HEK293T (cell line): ENCODE data around the gene EGFL8.

Experiments used
- CTCF ChIA-PET: fragments of 350-600 bp; formaldehyde crosslinking; extraction: SDS; loops from one replicate; lab custom pipeline; 2021; ENCODE audit warnings: antibody characterized with exemption, inconsistent platforms; lab: Yijun Ruan, JAX
- POLR2A ChIA-PET: fragments of 350-600 bp; formaldehyde crosslinking; extraction: SDS; loops from one replicate; lab custom pipeline; 2020; ENCODE audit warnings: antibody characterized with exemption, inconsistent platforms; lab: Yijun Ruan, JAX
- DNase-seq: peaks from one replicate; pipeline ENCODE4 v3.0.0; 2012; ENCODE audit warnings: mixed read lengths; ENCODE audit errors: extremely low spot score
- ARNT ChIP-seq: fragments of 450-650 bp; IDR thresholded peaks from 2 replicates; pipeline ENCODE4 v1.6.1; 2017; ENCODE audit warnings: mild to moderate bottlenecking
- BHLHE40 ChIP-seq: fragments of 450-650 bp; IDR thresholded peaks from 2 replicates; pipeline ENCODE4 v1.6.1; 2016; ENCODE audit warnings: mild to moderate bottlenecking, moderate library complexity, borderline replicate concordance
- CTBP1 ChIP-seq: fragments of 450-650 bp; IDR thresholded peaks from 2 replicates; pipeline ENCODE4 v1.6.1; 2016; ENCODE audit warnings: borderline replicate concordance
- ELF4 ChIP-seq: fragments of 450-650 bp; IDR thresholded peaks from 2 replicates; pipeline ENCODE4 v1.6.1; 2017; ENCODE audit warnings: antibody characterized with exemption
- FOXA1 ChIP-seq: fragments of 450-650 bp; IDR thresholded peaks from 2 replicates; pipeline ENCODE4 v1.6.1; 2016; ENCODE audit warnings: mild to moderate bottlenecking
- FOXK2 ChIP-seq: fragments of 450-650 bp; IDR thresholded peaks from 2 replicates; pipeline ENCODE4 v1.6.1; 2016; ENCODE audit warnings: mild to moderate bottlenecking
- FOXM1 ChIP-seq: fragments of 450-650 bp; IDR thresholded peaks from 2 replicates; pipeline ENCODE4 v1.6.1; 2017; ENCODE audit warnings: mild to moderate bottlenecking, borderline replicate concordance
- HDGF ChIP-seq: fragments of 450-650 bp; IDR thresholded peaks from 2 replicates; pipeline ENCODE4 v1.6.1; 2017; ENCODE audit warnings: antibody characterized with exemption, borderline replicate concordance
- L3MBTL2 ChIP-seq: fragments of 450-650 bp; conservative IDR thresholded peaks from 2 replicates; pipeline ENCODE4 v1.6.1; 2016; ENCODE audit warnings: mild to moderate bottlenecking
- LEF1 ChIP-seq: fragments of 450-650 bp; IDR thresholded peaks from 2 replicates; pipeline ENCODE4 v1.6.1; 2017; ENCODE audit warnings: mild to moderate bottlenecking, borderline replicate concordance
- NFRKB ChIP-seq: fragments of 450-650 bp; IDR thresholded peaks from 2 replicates; pipeline ENCODE4 v1.6.1; 2016; ENCODE audit warnings: mild to moderate bottlenecking, moderate library complexity
- PKNOX1 ChIP-seq: fragments of 450-650 bp; IDR thresholded peaks from 2 replicates; pipeline ENCODE4 v1.6.1; 2016
- SP1 ChIP-seq: fragments of 450-650 bp; IDR thresholded peaks from 2 replicates; pipeline ENCODE4 v1.6.1; 2017
- SUZ12 ChIP-seq: fragments of 450-650 bp; IDR thresholded peaks from 2 replicates; pipeline ENCODE4 v1.6.1; 2016; ENCODE audit warnings: mild to moderate bottlenecking
- TARDBP ChIP-seq: fragments of 450-650 bp; IDR thresholded peaks from 2 replicates; pipeline ENCODE4 v1.6.1; 2016
- ZNF384 ChIP-seq: fragments of 450-650 bp; IDR thresholded peaks from 2 replicates; pipeline ENCODE4 v1.6.1; 2016

EGFL8 gene

GRCh38 chr6:32188381-32189068 is 24.1 kb downstream of the EGFL8 start:
- ChIA-PET POLR2A (interaction anchor here (11.7 kb wide), 1 partner anchor 10 kb away, joined by 153 read pairs; the partner anchor contains the start of genes AGPAT1 and RNF5), CTCF (interaction anchor here (0.6 kb wide), 1 partner anchor 90 kb away, joined by 4 read pairs; no protein-coding TSS in a partner anchor)
- no peak for TF ChIP-seq FOXA1
- no peak for TF ChIP-seq NFRKB
- TF ChIP-seq CTBP1: no peak
- no peak for TF ChIP-seq FOXM1
- TF ChIP-seq ELF4: no peak
- no peak for TF ChIP-seq LEF1
- TF ChIP-seq BHLHE40: no peak
- TF ChIP-seq HDGF: no peak
- DNase-seq: no peak

GRCh38 chr6:32189069-32189741 is 24.8 kb downstream of the EGFL8 start:
- POLR2A ChIA-PET: interaction anchor here (11.7 kb wide), 1 partner anchor 11 kb away, joined by 153 read pairs; the partner anchor contains the start of genes AGPAT1 and RNF5
- CTCF ChIA-PET: interaction anchor here (0.6 kb wide), 1 partner anchor 91 kb away, joined by 4 read pairs; no protein-coding TSS in a partner anchor
- DNase-seq: no peak
- no peak for TF ChIP-seq CTBP1
- TF ChIP-seq FOXM1: 0 out of 2 replicates have a peak, but pooled peaks have one; percentile 45

GRCh38 chr6:32189742-32190053 is 25.3 kb downstream of the EGFL8 start:
- ChIA-PET POLR2A (interaction anchor here (1.0 to 11.7 kb wide), 3 partner anchors 12 to 61 kb away, joined by 3 to 153 read pairs (median 9); partner anchors contain the start of genes AGPAT1, ATF6B and RNF5), CTCF (no interaction called here)
- no peak for TF ChIP-seq ARNT
- no peak for TF ChIP-seq TARDBP
- no peak for TF ChIP-seq SP1
- TF ChIP-seq HDGF: no peak
- no peak; the same call in 1 of the 2 replicates for TF ChIP-seq FOXM1
- TF ChIP-seq LEF1: no peak
- no peak for TF ChIP-seq FOXA1
- no peak for TF ChIP-seq L3MBTL2
- no peak for DNase-seq

DNA sequence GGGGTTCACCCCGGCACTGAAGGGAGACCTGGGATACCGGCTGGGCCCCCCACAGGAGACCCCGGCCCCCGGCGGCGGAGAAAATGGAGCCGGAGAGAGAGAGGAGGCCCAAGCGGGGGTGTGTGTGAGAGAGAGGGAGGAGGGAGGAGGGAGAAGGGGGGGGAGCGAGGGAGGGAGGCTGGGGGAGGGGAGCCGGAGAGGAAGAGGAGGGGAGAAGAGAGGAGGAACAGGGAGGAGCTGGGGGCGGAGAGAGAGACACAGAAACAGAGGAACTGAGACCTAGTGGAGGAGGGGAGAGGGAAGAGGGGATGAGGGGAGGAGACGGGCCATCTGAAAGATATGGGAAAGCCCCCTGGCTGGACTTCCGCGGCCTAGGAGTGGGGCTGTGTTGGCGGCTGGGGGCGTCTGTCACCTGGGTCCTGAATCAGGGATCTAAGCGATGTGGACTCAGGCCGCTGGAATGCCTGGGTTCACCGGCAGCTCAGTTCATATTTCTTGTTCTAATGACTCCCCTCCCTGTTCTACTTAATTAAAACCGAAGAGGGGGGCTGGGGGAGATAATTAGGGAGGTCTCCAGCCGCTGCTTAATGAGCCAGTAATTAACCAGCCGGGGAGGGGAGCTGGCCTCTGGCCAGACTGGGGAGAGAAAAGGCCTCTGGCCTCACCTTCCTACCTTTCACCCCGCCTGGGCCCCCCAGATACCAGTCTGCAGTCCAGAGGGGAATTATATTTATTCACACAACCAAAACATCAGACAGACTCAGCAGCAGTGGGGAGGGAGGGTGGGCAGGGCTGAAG is 25.9 kb downstream of the EGFL8 start, which contains the start of gene PBX2:
Gene PBX2, minus strand, starts transcription at position 149 of the 798 bp plus-strand sequence. CDS start 287 bp downstream, outside the sequence.
- ChIA-PET POLR2A (interaction anchor here (0.5 to 11.7 kb wide), 5 partner anchors 12 to 62 kb away, joined by 3 to 153 read pairs (median 9); partner anchors contain the start of genes AGPAT1, ATF6B, FKBPL and RNF5), CTCF (no interaction called here)
- TF ChIP-seq ARNT: no peak
- no peak for TF ChIP-seq L3MBTL2
- no peak for TF ChIP-seq TARDBP
- TF ChIP-seq PKNOX1: no peak
- TF ChIP-seq FOXK2: no peak
- TF ChIP-seq LEF1: no peak
- no peak for TF ChIP-seq BHLHE40
- no peak for TF ChIP-seq SUZ12
- TF ChIP-seq CTBP1: no peak
- TF ChIP-seq SP1: no peak
- TF ChIP-seq ZNF384: no peak
- TF ChIP-seq ELF4: no peak
- TF ChIP-seq FOXM1: no peak
- TF ChIP-seq HDGF: no peak
- peak; percentile 49 for DNase-seq

DNA sequence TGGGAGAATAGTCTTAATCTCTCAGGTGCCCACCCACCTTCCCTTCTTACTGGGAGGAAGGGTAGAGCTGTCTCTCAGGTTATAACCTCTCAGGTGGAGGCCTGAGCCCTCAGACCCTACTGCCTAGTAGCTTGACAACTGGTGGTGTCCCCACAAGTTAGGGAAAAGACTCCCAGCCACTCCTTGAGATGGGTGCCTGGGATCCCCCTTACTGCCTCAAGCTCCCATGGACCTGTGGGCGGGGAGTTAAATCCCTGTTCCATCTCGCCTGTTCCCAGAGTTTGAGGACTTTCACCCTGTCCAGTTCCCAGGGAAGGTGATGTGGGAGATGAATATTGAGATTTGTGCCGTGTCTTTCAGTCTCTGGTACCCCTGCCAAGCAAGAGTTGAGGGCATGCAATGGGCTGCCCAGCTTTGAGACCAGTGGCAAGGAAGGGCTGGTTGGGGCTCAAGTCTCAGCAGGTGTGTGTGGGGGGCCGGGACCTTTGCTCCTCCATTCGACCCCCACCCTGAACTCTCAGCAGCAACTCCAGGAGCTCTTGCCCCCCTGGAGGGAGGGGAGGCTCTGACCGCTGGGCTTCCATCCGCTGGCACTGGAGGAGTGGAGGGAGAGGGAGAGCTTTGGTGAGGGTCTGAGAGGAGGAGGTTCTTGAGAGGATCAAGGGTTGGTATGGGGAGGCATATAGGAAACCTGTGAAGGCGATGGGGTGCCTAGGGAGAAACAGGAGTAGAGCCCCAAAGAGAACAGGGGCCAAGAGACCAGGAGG is 26.7 kb downstream of the EGFL8 start:
- DNase-seq: no peak
- no peak for TF ChIP-seq ELF4
- no peak for TF ChIP-seq CTBP1
- TF ChIP-seq SUZ12: no peak
- no peak for TF ChIP-seq LEF1
- TF ChIP-seq FOXK2: no peak
- no peak for TF ChIP-seq NFRKB
- TF ChIP-seq ZNF384: no peak
- no peak for TF ChIP-seq FOXA1
- no peak for TF ChIP-seq L3MBTL2
- no peak for TF ChIP-seq PKNOX1
- no peak for TF ChIP-seq SP1
- no peak for TF ChIP-seq FOXM1
- no peak for TF ChIP-seq TARDBP
- no peak for TF ChIP-seq ARNT
- no peak for TF ChIP-seq BHLHE40
- TF ChIP-seq HDGF: no peak
- POLR2A ChIA-PET: interaction anchor here (1.1 to 11.7 kb wide), 3 partner anchors 13 to 63 kb away, joined by 9 to 153 read pairs (median 9); partner anchors contain the start of genes AGPAT1, ATF6B, FKBPL and RNF5
- CTCF ChIA-PET: no interaction called here
